GM12878 (cell line): ENCODE measurements around the gene NUP205. TPM values are rescaled to one million over a fixed set of nuclear protein-coding genes. Genes with fewer than 3 reads are reported as not detected.

Experiments
- ATAC-seq: fragments of 200-7000 bp; cut with Tn5 transposase; 3 replicates; pipeline ENCODE4 v1.9.1; 2020; ENCODE audit warnings: mild to moderate bottlenecking, moderate library complexity
- BruUV-seq: library from RNA; stranded (reverse); fragments of 400-500 nt; replicated peaks from 2 replicates; lab custom pipeline; 2021; lab: Mats Ljungman, UMichigan
- CTCF ChIA-PET: fragments of 300-600 bp; sonication (Branson Sonifier 250); formaldehyde crosslinking; extraction: SDS; loops from one replicate; lab custom pipeline; 2021; ENCODE audit warnings: inconsistent platforms; lab: Yijun Ruan, JAX
- POLR2A ChIA-PET: fragments of 350-600 bp; formaldehyde crosslinking; extraction: SDS; loops from one replicate; lab custom pipeline; 2021; ENCODE audit warnings: inconsistent platforms; lab: Charles Lee
- RAD21 ChIA-PET: fragments of 300-600 bp; sonication (Branson Sonifier 250); formaldehyde crosslinking; loops from one replicate; lab custom pipeline; 2023; ENCODE audit warnings: antibody characterized with exemption; ENCODE audit not compliant: unreplicated experiment; lab: Charles Lee
- SMC1A ChIA-PET: fragments of 300-600 bp; sonication (Branson Sonifier 250); formaldehyde crosslinking; loops from one replicate; lab custom pipeline; 2023; ENCODE audit not compliant: unreplicated experiment, uncharacterized antibody; lab: Charles Lee
- DNase-seq: peaks from one replicate; pipeline ENCODE4 v3.0.0-alpha.2; 2011; ENCODE audit warnings: low read depth, low spot score
- FAIRE-seq: peaks from 3 replicates; lab custom pipeline; 2011; peaks lifted over from hg19 to GRCh38; lab: Jason Lieb, UNC
- H2AFZ ChIP-seq: 2 replicates; pipeline ENCODE4 v1.6.0; 2011; ENCODE audit warnings: low read depth, low read length, control low read depth; ENCODE audit not compliant: control insufficient read depth
- H3K27ac ChIP-seq: 2 replicates; pipeline ENCODE4 v1.5.1; 2011; ENCODE audit warnings: control low read depth; ENCODE audit not compliant: control insufficient read depth, insufficient read depth
- H3K27me3 ChIP-seq, 2 experiments: replicated peaks in 1 of 2; 2 replicates each; pipeline versions ENCODE4 v1.6.0 to v1.6.1; 2011; ENCODE audit warnings: low read length in 1 of 2; ENCODE audit not compliant: control insufficient read depth in 2 of 2, insufficient read depth in 2 of 2
- H3K36me3 ChIP-seq, 2 experiments: 2 replicates each; pipeline ENCODE4 v1.5.1; 2011; ENCODE audit warnings: low read length in 1 of 2; ENCODE audit not compliant: control insufficient read depth in 2 of 2, insufficient read depth in 2 of 2
- H3K4me1 ChIP-seq: 2 replicates; pipeline ENCODE4 v1.6.1; 2011; ENCODE audit warnings: mild to moderate bottlenecking, low read length, moderate library complexity, mixed read lengths; ENCODE audit not compliant: control insufficient read depth, insufficient read depth
- H3K4me2 ChIP-seq: 2 replicates; pipeline ENCODE4 v1.6.0; 2011; ENCODE audit warnings: control low read depth; ENCODE audit not compliant: control insufficient read depth, insufficient read depth
- H3K4me3 ChIP-seq: fragments of 200-600 bp; sonication (generic); 2 replicates; pipeline ENCODE4 v1.5.1; 2016
- H3K79me2 ChIP-seq: 2 replicates; pipeline ENCODE4 v1.6.0; 2011; ENCODE audit warnings: low read length; ENCODE audit not compliant: control insufficient read depth, insufficient read depth
- H3K9ac ChIP-seq: 2 replicates; pipeline ENCODE4 v1.8.0; 2011; ENCODE audit warnings: low read length, control low read depth, mixed read lengths; ENCODE audit not compliant: control insufficient read depth, insufficient read depth
- H3K9me3 ChIP-seq: replicated peaks from 3 replicates; pipeline ENCODE4 v1.5.1; 2011; ENCODE audit warnings: mild to moderate bottlenecking, low read length; ENCODE audit not compliant: control insufficient read depth, insufficient read depth
- H4K20me1 ChIP-seq: 2 replicates; pipeline ENCODE4 v1.6.0; 2011; ENCODE audit not compliant: control insufficient read depth, insufficient read depth
- BRCA1 ChIP-seq: IDR thresholded peaks from 2 replicates; pipeline ENCODE4 v1.6.1; 2011; ENCODE audit warnings: low read depth, low read length, improper control_type of control experiment
- MTA2 ChIP-seq: fragments of 450-650 bp; IDR thresholded peaks from 2 replicates; pipeline ENCODE4 v1.6.1; 2016; ENCODE audit warnings: low read depth, mild to moderate bottlenecking, moderate library complexity
- MYC ChIP-seq: IDR thresholded peaks from 2 replicates; pipeline ENCODE4 v1.6.1; 2011; ENCODE audit warnings: mild to moderate bottlenecking, low read length, moderate library complexity, inconsistent platforms; ENCODE audit not compliant: insufficient read depth, insufficient replicate concordance, insufficient read length, severe bottlenecking
- RAD51 ChIP-seq: fragments of 450-650 bp; IDR thresholded peaks from 2 replicates; pipeline ENCODE4 v1.6.1; 2016; ENCODE audit warnings: moderate library complexity, mild to moderate bottlenecking, inconsistent platforms
- RB1 ChIP-seq: fragments of 450-650 bp; formaldehyde crosslinking; IDR thresholded peaks from 2 replicates; pipeline ENCODE4 v1.6.1; 2017; ENCODE audit warnings: mild to moderate bottlenecking, borderline replicate concordance
- TBL1XR1 ChIP-seq: IDR thresholded peaks from 2 replicates; pipeline ENCODE4 v1.6.1; 2012; ENCODE audit warnings: low read depth, low read length, improper control_type of control experiment
- ZBED1 ChIP-seq: IDR thresholded peaks from 2 replicates; pipeline ENCODE4 v1.6.1; 2016; ENCODE audit warnings: borderline replicate concordance
- WGBS: methylation state at CpG from one replicate; pipeline ENCODE4 v1.1.6; 2016; ENCODE audit warnings: low lambda C conversion rate; ENCODE audit not compliant: insufficient replicate concordance, insufficient coverage; ENCODE audit errors: missing lambda C conversion rate; 5-methylcytosine and 5-hydroxymethylcytosine counted together
- in situ Hi-C: fragments of 300-500 bp; cut with MboI; formaldehyde crosslinking; loops from 9 replicates; pipeline ENCODE4 v1.14.3; 2018; ENCODE audit warnings: mixed read lengths
- intact Hi-C: fragments of 100-400 bp; cut with micrococcal nuclease; formaldehyde crosslinking; loops from one replicate; pipeline ENCODE4 v1.14.2; 2022; ENCODE audit not compliant: unreplicated experiment
- polyA plus RNA-seq, 11 experiments: library from polyadenylated mRNA; depleted of rRNA in 4 of 11; unstranded in 6 of 11; stranded (reverse) in 5 of 11; fragments of >200 nt; fragmentation: Nextera tagmentation in 4 of 11; fragmentation: Illumina TruSeq in 1 of 11; extraction: Ambion mirVana in 4 of 11; extraction: Trizol in 1 of 11; gene quantifications; 1 replicate in 1 of 11; 2 replicates in 10 of 11; pipeline versions ENCODE4 v1.2.1 to v1.2.3, GENCODE V29; 2011 to 2016; ENCODE audit warnings: inconsistent platforms in 2 of 11, missing spikeins in 2 of 11, low read depth in 1 of 11
- total RNA-seq, 4 experiments: library from RNA; depleted of rRNA in 3 of 4; stranded (reverse); fragments of >200 nt in 3 of 4; fragmentation: Illumina TruSeq in 1 of 4; extraction: Trizol in 1 of 4; gene quantifications; 2 replicates each; pipeline versions ENCODE4 v1.2.1 to v1.2.3, GENCODE V29; 2013 to 2021
- TF ChIP-seq, protein P1 (sequence below): fragments of 450-650 bp; IDR thresholded peaks from 2 replicates; pipeline ENCODE4 v1.6.1; 2017; ENCODE audit warnings: mild to moderate bottlenecking
- TF ChIP-seq, protein P2 (sequence below): fragments of 450-650 bp; IDR thresholded peaks from 2 replicates; pipeline ENCODE4 v1.6.1; 2017; ENCODE audit warnings: mild to moderate bottlenecking, moderate library complexity
- TF ChIP-seq, protein P3 (sequence below): fragments of 450-650 bp; conservative IDR thresholded peaks from 2 replicates; pipeline ENCODE4 v1.6.1; 2017; ENCODE audit warnings: mild to moderate bottlenecking, moderate library complexity
- TF ChIP-seq, protein P4 (sequence below): IDR thresholded peaks from 2 replicates; pipeline ENCODE4 v1.6.1; 2011; ENCODE audit warnings: low read depth, low read length, improper control_type of control experiment, borderline replicate concordance

Gene NUP205
- total and polyA plus RNA-seq, 10 of the 15 experiments (the other 5 are each of a cell fraction or from before 2014, with no cell fraction given) = 41.4 to 110 (median 85.9) TPM

DNA sequence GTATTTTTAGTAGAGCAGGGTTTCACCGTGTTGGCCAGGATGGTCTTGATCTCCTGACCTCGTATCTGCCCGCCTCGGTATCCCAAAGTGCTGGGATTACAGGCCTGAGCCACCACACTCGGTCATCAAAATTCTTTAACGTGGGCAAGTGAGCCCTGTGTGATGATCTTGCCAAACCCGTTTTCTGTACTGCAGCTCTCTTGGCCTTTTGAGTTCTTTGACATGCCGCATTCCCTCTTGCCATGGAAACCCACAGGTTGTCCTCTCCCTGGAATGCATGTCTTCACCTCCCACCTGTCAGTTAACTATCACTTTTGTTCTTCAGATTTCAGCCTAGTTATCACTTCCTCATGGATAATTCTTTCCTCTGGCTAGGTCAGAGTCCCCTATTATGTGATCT is 5.0 kb downstream of the NUP205 start:
- Histone ChIP-seq H3K9ac (no peak overlapping the region), H3K27ac (no peak overlapping the region), H3K79me2 (peaks cover 72% of the 10 kb centered on the region), H2AFZ (no peak overlapping the region), H3K4me2 (no peak overlapping the region), H3K4me3 (no peak overlapping the region), H3K9me3 (no peaks in the 10 kb centered on the region; the same call in 2 of the 3 replicates), H3K27me3 (no peaks in the 10 kb centered on the region), H3K4me1 (peaks cover 8% of the 10 kb centered on the region; the same call in 1 of the 2 replicates), H3K36me3 (no peaks in the 10 kb centered on the region; a peak in 1 of 4 replicates), H4K20me1 (no peaks in the 10 kb centered on the region)
- ChIA-PET CTCF (interaction anchor here (0.6 to 1.5 kb wide), 2 partner anchors 9 to 282 kb away, joined by 3 to 4 read pairs; no protein-coding TSS in a partner anchor), POLR2A (no interaction called here), RAD21 (no interaction called here), SMC1A (interaction anchor here (1.9 kb wide), 1 partner anchor 10 kb away, joined by 5 read pairs; no protein-coding TSS in a partner anchor)
- no TSS peak for BruUV-seq
- no peak for FAIRE-seq
- in situ Hi-C loops (no loop called here), intact Hi-C loops (no loop called here)
- 97% methylated on average over 8 of the region's 8 CpGs for WGBS
- DNase-seq = no peak
- ATAC-seq = no peak
- TF ChIP-seq TBL1XR1 = no peak
- TF ChIP-seq ZBED1 = no peak
- TF ChIP-seq BRCA1 = no peak
- TF ChIP-seq, protein P1, sequence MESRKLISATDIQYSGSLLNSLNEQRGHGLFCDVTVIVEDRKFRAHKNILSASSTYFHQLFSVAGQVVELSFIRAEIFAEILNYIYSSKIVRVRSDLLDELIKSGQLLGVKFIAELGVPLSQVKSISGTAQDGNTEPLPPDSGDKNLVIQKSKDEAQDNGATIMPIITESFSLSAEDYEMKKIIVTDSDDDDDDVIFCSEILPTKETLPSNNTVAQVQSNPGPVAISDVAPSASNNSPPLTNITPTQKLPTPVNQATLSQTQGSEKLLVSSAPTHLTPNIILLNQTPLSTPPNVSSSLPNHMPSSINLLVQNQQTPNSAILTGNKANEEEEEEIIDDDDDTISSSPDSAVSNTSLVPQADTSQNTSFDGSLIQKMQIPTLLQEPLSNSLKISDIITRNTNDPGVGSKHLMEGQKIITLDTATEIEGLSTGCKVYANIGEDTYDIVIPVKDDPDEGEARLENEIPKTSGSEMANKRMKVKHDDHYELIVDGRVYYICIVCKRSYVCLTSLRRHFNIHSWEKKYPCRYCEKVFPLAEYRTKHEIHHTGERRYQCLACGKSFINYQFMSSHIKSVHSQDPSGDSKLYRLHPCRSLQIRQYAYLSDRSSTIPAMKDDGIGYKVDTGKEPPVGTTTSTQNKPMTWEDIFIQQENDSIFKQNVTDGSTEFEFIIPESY = no peak
- TF ChIP-seq, protein P2, sequence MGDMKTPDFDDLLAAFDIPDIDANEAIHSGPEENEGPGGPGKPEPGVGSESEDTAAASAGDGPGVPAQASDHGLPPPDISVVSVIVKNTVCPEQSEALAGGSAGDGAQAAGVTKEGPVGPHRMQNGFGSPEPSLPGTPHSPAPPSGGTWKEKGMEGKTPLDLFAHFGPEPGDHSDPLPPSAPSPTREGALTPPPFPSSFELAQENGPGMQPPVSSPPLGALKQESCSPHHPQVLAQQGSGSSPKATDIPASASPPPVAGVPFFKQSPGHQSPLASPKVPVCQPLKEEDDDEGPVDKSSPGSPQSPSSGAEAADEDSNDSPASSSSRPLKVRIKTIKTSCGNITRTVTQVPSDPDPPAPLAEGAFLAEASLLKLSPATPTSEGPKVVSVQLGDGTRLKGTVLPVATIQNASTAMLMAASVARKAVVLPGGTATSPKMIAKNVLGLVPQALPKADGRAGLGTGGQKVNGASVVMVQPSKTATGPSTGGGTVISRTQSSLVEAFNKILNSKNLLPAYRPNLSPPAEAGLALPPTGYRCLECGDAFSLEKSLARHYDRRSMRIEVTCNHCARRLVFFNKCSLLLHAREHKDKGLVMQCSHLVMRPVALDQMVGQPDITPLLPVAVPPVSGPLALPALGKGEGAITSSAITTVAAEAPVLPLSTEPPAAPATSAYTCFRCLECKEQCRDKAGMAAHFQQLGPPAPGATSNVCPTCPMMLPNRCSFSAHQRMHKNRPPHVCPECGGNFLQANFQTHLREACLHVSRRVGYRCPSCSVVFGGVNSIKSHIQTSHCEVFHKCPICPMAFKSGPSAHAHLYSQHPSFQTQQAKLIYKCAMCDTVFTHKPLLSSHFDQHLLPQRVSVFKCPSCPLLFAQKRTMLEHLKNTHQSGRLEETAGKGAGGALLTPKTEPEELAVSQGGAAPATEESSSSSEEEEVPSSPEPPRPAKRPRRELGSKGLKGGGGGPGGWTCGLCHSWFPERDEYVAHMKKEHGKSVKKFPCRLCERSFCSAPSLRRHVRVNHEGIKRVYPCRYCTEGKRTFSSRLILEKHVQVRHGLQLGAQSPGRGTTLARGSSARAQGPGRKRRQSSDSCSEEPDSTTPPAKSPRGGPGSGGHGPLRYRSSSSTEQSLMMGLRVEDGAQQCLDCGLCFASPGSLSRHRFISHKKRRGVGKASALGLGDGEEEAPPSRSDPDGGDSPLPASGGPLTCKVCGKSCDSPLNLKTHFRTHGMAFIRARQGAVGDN = no peak
- TF ChIP-seq, protein P3, sequence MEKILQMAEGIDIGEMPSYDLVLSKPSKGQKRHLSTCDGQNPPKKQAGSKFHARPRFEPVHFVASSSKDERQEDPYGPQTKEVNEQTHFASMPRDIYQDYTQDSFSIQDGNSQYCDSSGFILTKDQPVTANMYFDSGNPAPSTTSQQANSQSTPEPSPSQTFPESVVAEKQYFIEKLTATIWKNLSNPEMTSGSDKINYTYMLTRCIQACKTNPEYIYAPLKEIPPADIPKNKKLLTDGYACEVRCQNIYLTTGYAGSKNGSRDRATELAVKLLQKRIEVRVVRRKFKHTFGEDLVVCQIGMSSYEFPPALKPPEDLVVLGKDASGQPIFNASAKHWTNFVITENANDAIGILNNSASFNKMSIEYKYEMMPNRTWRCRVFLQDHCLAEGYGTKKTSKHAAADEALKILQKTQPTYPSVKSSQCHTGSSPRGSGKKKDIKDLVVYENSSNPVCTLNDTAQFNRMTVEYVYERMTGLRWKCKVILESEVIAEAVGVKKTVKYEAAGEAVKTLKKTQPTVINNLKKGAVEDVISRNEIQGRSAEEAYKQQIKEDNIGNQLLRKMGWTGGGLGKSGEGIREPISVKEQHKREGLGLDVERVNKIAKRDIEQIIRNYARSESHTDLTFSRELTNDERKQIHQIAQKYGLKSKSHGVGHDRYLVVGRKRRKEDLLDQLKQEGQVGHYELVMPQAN = no peak
- no peak for TF ChIP-seq MYC
- TF ChIP-seq, protein P4, sequence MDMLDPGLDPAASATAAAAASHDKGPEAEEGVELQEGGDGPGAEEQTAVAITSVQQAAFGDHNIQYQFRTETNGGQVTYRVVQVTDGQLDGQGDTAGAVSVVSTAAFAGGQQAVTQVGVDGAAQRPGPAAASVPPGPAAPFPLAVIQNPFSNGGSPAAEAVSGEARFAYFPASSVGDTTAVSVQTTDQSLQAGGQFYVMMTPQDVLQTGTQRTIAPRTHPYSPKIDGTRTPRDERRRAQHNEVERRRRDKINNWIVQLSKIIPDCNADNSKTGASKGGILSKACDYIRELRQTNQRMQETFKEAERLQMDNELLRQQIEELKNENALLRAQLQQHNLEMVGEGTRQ = no peak
- TF ChIP-seq RAD51 = no peak
- TF ChIP-seq RB1 = no peak
- TF ChIP-seq MTA2 = no peak
